HCT116 (cell line): ENCODE results near the gene SSX2IP. TPM values are rescaled to one million over a fixed set of nuclear protein-coding genes. Genes with fewer than 3 reads are reported as not detected.

ENCODE experiments used
- ATAC-seq: fragments of 200-7000 bp; cut with Tn5 transposase; 2 replicates; pipeline ENCODE4 v1.9.1; 2020; ENCODE audit warnings: mild to moderate bottlenecking, moderate library complexity
- BruUV-seq: library from RNA; stranded (reverse); fragments of 400-500 nt; replicated peaks from 2 replicates; lab custom pipeline; 2021; lab: Mats Ljungman, UMichigan
- CTCF ChIA-PET: fragments of 300-600 bp; sonication (Branson Sonifier 250); formaldehyde crosslinking; loops from one replicate; lab custom pipeline; 2021; ENCODE audit warnings: antibody characterized with exemption; lab: Charles Lee
- POLR2A ChIA-PET: fragments of 300-600, 350-600 bp; sonication (Branson Sonifier 250); formaldehyde crosslinking; loops from one replicate; lab custom pipeline; 2021; ENCODE audit warnings: antibody characterized with exemption; lab: Charles Lee
- RAD21 ChIA-PET, 2 experiments: fragments of 300-600 bp; sonication (Branson Sonifier 250); formaldehyde crosslinking; loops; one replicate each; lab custom pipeline; 2023; ENCODE audit warnings: low total read pairs in 2 of 2; ENCODE audit not compliant: uncharacterized antibody in 2 of 2, unreplicated experiment in 2 of 2, low non-redundant PET in 1 of 2; lab: Charles Lee
- DNase-seq: peaks from one replicate; pipeline ENCODE4 v3.0.0-alpha.2; 2010; ENCODE audit warnings: low read depth, low spot score
- H2AFZ ChIP-seq: fragments of 200-600 bp; shearing (Covaris generic), sonication (generic); 2 replicates; pipeline ENCODE4 v1.6.1; 2017; ENCODE audit warnings: low read depth, mixed run types, mixed read lengths, antibody characterized with exemption, low read length; ENCODE audit not compliant: poor library complexity, severe bottlenecking
- H3K27ac ChIP-seq: 2 replicates; pipeline ENCODE4 v1.5.1; 2012; ENCODE audit warnings: low read depth, low read length
- H3K27me3 ChIP-seq: fragments of 200-600 bp; sonication (generic); 2 replicates; pipeline ENCODE4 v1.6.1; 2016; ENCODE audit warnings: mixed run types, low read length, mixed read lengths; ENCODE audit not compliant: insufficient read depth
- H3K36me3 ChIP-seq, 2 experiments: fragments of 200-500 bp in 1 of 2; fragments of 200-600 bp in 1 of 2; sonication (Bioruptor generic) in 1 of 2; sonication (generic) in 1 of 2; 2 replicates each; pipeline versions ENCODE4 v1.5.1 to v1.6.1; 2014 to 2016; ENCODE audit warnings: low read length in 2 of 2, inconsistent platforms in 1 of 2, mixed read lengths in 1 of 2, mixed run types in 1 of 2; ENCODE audit not compliant: insufficient read depth in 2 of 2, control insufficient read depth in 1 of 2
- H3K4me1 ChIP-seq, 2 experiments: fragments of 200-600 bp in 1 of 2; sonication (generic) in 1 of 2; 2 replicates each; pipeline versions ENCODE4 v1.5.1 to v1.6.1; 2012 to 2017; ENCODE audit warnings: low read length in 2 of 2, inconsistent platforms in 1 of 2, mild to moderate bottlenecking in 1 of 2, mixed read lengths in 1 of 2, mixed run types in 1 of 2, moderate library complexity in 1 of 2; ENCODE audit not compliant: insufficient read depth in 2 of 2, control insufficient read depth in 1 of 2
- H3K4me2 ChIP-seq: fragments of 200-600 bp; sonication (generic); 2 replicates; pipeline ENCODE4 v1.6.1; 2017; ENCODE audit warnings: mixed run types, low read length, mixed read lengths
- H3K4me3 ChIP-seq, 2 experiments: fragments of 200-600 bp in 1 of 2; sonication (generic) in 1 of 2; replicated peaks in 1 of 2; 2 replicates each; pipeline ENCODE4 v1.5.1; 2011 to 2016; ENCODE audit warnings: low read length in 2 of 2, control low read depth in 1 of 2, low read depth in 1 of 2, mild to moderate bottlenecking in 1 of 2, mixed read lengths in 1 of 2, mixed run types in 1 of 2
- H3K79me2 ChIP-seq: fragments of 200-600 bp; sonication (generic); 2 replicates; pipeline ENCODE4 v1.6.1; 2017; ENCODE audit warnings: mild to moderate bottlenecking, mixed run types, low read length, moderate library complexity, mixed read lengths; ENCODE audit not compliant: insufficient read depth
- H3K9ac ChIP-seq: fragments of 200-600 bp; sonication (generic); 2 replicates; pipeline ENCODE4 v1.6.1; 2016; ENCODE audit warnings: low read length, mixed read lengths
- H3K9me2 ChIP-seq: fragments of 200-600 bp; sonication (generic), shearing (Covaris generic); 2 replicates; pipeline ENCODE4 v1.6.1; 2017; ENCODE audit warnings: mixed run types, mild to moderate bottlenecking, moderate library complexity; ENCODE audit not compliant: insufficient read depth
- H3K9me3 ChIP-seq, 2 experiments: fragments of 200-500 bp in 1 of 2; fragments of 200-600 bp in 1 of 2; sonication (Bioruptor generic) in 1 of 2; sonication (generic) in 1 of 2; 2 replicates each; pipeline ENCODE4 v1.6.1; 2014 to 2017; ENCODE audit warnings: low read length in 2 of 2, mixed read lengths in 2 of 2, inconsistent platforms in 1 of 2, low read depth in 1 of 2, mild to moderate bottlenecking in 1 of 2, mixed run types in 1 of 2, moderate library complexity in 1 of 2; ENCODE audit not compliant: control insufficient read depth in 1 of 2, insufficient read depth in 1 of 2
- H4K20me1 ChIP-seq: fragments of 200-600 bp; sonication (generic), shearing (Covaris generic); 2 replicates; pipeline ENCODE4 v1.6.1; 2017; ENCODE audit warnings: mixed run types, mild to moderate bottlenecking, moderate library complexity; ENCODE audit not compliant: insufficient read depth
- CEBPB ChIP-seq: IDR thresholded peaks from 2 replicates; pipeline ENCODE4 v1.6.1; 2012; ENCODE audit warnings: low read depth
- EGR1 ChIP-seq: IDR thresholded peaks from 2 replicates; pipeline ENCODE4 v1.6.1; 2012; ENCODE audit warnings: low read depth
- EZH2phosphoT487 ChIP-seq: fragments of 200-600 bp; IDR thresholded peaks from 2 replicates; pipeline ENCODE4 v1.6.1; 2018; ENCODE audit warnings: antibody characterized with exemption, borderline replicate concordance
- FOSL1 ChIP-seq: IDR thresholded peaks from 2 replicates; pipeline ENCODE4 v1.6.1; 2012; ENCODE audit warnings: low read depth
- POLR2AphosphoS5 ChIP-seq: IDR thresholded peaks from 2 replicates; pipeline ENCODE4 v1.6.1; 2011; ENCODE audit warnings: mild to moderate bottlenecking, low read depth, low read length, moderate library complexity
- SRF ChIP-seq: IDR thresholded peaks from 2 replicates; pipeline ENCODE4 v1.6.1; 2012; ENCODE audit warnings: low read depth
- YY1 ChIP-seq: IDR thresholded peaks from 2 replicates; pipeline ENCODE4 v1.6.1; 2011; ENCODE audit warnings: low read length, low read depth, moderate library complexity, mild to moderate bottlenecking; ENCODE audit not compliant: insufficient replicate concordance; ENCODE audit errors: extremely low read depth
- ZNF274 ChIP-seq: fragments of 200-500 bp; sonication (Bioruptor generic); IDR thresholded peaks from 2 replicates; pipeline ENCODE4 v1.6.1; 2014; ENCODE audit warnings: mild to moderate bottlenecking, low read depth, low read length, inconsistent platforms
- intact Hi-C: fragments of 100-400 bp; cut with micrococcal nuclease; formaldehyde crosslinking; loops from 2 replicates; pipeline ENCODE4 v1.10.0; 2022
- total RNA-seq: library from RNA; stranded (reverse); gene quantifications from one replicate; pipeline ENCODE4 v1.2.1, GENCODE V29; 2021; ENCODE audit not compliant: unreplicated experiment

SSX2IP gene
- total RNA-seq, 1 experiment from 2014 or later, result 51.5 TPM

- ATAC-seq (no peak), DNase-seq (no peak)
- no TSS peak for BruUV-seq
- H4K20me1 ChIP-seq, result no peaks in the 10 kb centered on the region
- H3K79me2 ChIP-seq, result no peaks in the 10 kb centered on the region
- CTCF ChIA-PET, result no interaction called here
- no peak overlapping the region for H2AFZ ChIP-seq
- TF ChIP-seq YY1, result no peak
- RAD21 ChIA-PET, result no interaction called here
- H3K27ac ChIP-seq, result no peak overlapping the region
- H3K9me3 ChIP-seq, result peaks cover 3 to 15% of the 10 kb centered on the region in 2 experiments; a peak in 2 of 4 replicates
- no peaks in the 10 kb centered on the region for H3K36me3 ChIP-seq
- H3K27me3 ChIP-seq, result no peaks in the 10 kb centered on the region
- POLR2A ChIA-PET, result no interaction called here
- H3K4me3 ChIP-seq, result no peak overlapping the region
- H3K4me1 ChIP-seq, result peaks cover 18 to 25% of the 10 kb centered on the region in 2 experiments
- H3K4me2 ChIP-seq, result no peak overlapping the region
- no peak overlapping the region for H3K9ac ChIP-seq
- H3K9me2 ChIP-seq, result no peaks in the 10 kb centered on the region
- intact Hi-C loops, result no loop called here
Measured at GRCh38 chr1:84617349-84617748, 72.9 kb downstream of the SSX2IP start.

GRCh38 chr1:84615790-84616189 is 74.5 kb downstream of the SSX2IP start:
- no peaks in the 10 kb centered on the region for H3K27me3 ChIP-seq
- H3K79me2 ChIP-seq, result no peaks in the 10 kb centered on the region
- intact Hi-C loops, result no loop called here
- DNase-seq (no peak), ATAC-seq (no peak)
- H3K9ac ChIP-seq, result no peak overlapping the region
- no peak overlapping the region for H3K27ac ChIP-seq
- no peak overlapping the region for H3K4me3 ChIP-seq
- peaks cover 3 to 15% of the 10 kb centered on the region in 2 experiments; a peak in 2 of 4 replicates for H3K9me3 ChIP-seq
- ChIA-PET RAD21 (no interaction called here), CTCF (no interaction called here), POLR2A (no interaction called here)
- no peak overlapping the region for H2AFZ ChIP-seq
- peaks cover 18 to 22% of the 10 kb centered on the region in 2 experiments for H3K4me1 ChIP-seq
- no TSS peak for BruUV-seq
- no peaks in the 10 kb centered on the region for H4K20me1 ChIP-seq
- no peaks in the 10 kb centered on the region for H3K36me3 ChIP-seq
- TF ChIP-seq FOSL1, result no peak
- TF ChIP-seq ZNF274, result no peak
- TF ChIP-seq EZH2phosphoT487, result no peak
- no peak for TF ChIP-seq SRF
- no peak for TF ChIP-seq POLR2AphosphoS5
- no peak for TF ChIP-seq EGR1
- TF ChIP-seq CEBPB, result no peak
- H3K9me2 ChIP-seq, result no peaks in the 10 kb centered on the region
- no peak overlapping the region for H3K4me2 ChIP-seq
